HG02884 (cell line): Measurements from ENCODE around the gene AP4B1.
A peak's percentile ranks its signal among the peaks of the same experiment; 100 is the strongest.

ENCODE experiments used
- ATAC-seq: cut with Tn5 transposase; IDR thresholded peaks from one replicate; pipeline ENCODE4 v1.9.1; 2021; ENCODE audit warnings: mild to moderate bottlenecking, moderate library complexity; ENCODE audit not compliant: unreplicated experiment

Gene AP4B1

DNA sequence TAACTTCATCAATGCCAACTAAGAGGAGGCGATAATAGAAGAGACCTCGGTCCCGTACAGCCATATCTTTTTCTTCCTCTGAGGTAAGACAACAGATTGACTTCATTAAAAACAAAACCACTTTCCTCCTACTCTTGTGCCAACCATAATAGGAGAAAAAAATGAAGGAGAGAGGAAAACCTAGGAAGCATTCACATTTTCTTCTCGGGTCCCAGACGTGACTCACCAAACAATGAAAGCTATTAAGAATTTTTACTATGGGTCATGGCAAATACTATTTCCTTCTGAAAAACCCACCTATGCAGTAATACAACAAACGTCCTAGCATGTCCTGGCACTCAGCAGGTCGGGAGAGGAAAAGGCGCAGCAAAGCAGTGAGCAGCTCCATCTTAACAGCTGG is 8.6 kb downstream of the AP4B1 start:
- no peak for ATAC-seq

DNA sequence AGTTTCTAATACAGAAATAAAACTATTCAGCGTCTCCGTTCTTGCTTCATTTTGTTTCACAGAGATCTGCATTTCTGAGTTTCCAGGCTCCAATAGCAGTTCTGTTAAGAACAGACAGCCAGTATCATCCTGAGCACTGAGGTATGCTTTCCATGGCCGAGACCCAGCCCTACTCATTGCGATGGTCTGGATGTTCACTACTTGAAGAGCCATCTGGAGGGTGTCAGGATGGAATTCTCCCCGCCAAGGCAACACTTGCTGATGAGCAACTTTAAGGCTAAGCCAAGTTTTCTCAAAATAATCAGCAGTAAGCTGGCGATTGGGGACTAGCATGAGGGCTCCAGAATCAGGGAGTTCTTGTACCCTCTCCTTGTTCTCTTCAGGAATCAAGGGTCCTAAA is 9.5 kb downstream of the AP4B1 start:
- no peak for ATAC-seq

DNA sequence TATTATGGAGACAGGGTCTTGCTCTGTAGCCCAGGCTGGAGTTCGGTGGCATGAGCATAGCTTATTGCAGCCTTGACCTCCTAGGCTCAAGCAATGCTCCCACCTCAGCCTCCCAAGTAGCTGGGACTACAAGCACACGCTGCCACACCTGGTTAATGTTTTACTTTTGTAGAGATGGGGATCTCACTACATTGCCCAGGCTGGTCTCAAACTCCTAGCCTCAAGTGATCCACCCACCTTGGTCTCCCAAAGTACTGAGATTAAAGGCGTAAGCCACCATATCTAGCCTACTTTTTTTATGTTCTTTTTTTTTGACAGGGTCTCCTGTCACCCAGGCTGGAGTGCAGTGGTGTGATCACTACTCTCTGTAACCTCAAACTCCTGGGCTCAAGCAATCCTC is 11.3 kb downstream of the AP4B1 start:
- ATAC-seq = no peak

DNA sequence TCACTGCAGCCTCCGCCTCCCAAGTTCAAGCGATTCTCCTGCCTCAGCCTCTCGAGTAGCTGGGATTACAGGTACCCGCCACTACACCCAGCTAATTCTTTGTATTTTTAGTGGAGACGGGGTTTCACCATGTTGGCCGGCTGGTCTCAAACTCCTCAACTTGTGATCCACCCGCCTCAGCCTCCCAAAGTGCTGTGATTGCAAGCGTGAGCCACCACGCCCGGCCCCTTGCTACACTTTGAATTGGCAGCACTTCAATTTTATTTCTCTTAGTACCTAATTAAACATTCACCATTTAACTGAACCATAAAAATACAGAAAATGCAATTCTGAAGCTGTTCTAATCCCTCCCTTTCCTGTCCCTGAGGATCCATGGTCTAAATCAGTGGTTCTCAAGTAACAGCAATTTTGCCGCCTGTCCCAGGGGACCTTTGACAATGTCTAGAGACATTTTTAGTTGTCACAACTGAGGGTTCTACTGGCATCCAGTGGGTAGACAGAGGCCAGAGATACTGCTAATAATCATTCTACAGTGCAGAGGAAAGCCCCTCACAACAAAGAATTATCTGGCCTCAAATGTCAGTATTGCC is 12.9 kb downstream of the AP4B1 start:
- ATAC-seq = no peak

DNA sequence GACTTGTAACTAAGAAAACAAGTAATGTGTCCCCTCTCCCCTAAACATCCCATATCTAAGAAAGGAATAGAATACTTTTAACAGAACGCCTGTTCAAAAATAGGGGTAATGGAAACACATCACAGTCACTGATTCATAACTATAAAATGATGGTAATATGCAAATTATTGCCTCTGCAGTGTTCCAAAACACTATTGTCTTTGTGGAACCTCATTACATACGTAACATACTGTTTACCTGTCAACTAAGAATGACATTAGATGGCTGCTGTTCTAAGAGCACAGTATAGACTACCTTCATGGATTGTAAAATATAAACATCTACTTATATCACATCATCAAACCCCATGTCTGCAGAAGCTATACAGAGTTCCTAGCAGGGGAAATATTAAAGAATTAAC is 13.8 kb downstream of the AP4B1 start:
- ATAC-seq = no peak

DNA sequence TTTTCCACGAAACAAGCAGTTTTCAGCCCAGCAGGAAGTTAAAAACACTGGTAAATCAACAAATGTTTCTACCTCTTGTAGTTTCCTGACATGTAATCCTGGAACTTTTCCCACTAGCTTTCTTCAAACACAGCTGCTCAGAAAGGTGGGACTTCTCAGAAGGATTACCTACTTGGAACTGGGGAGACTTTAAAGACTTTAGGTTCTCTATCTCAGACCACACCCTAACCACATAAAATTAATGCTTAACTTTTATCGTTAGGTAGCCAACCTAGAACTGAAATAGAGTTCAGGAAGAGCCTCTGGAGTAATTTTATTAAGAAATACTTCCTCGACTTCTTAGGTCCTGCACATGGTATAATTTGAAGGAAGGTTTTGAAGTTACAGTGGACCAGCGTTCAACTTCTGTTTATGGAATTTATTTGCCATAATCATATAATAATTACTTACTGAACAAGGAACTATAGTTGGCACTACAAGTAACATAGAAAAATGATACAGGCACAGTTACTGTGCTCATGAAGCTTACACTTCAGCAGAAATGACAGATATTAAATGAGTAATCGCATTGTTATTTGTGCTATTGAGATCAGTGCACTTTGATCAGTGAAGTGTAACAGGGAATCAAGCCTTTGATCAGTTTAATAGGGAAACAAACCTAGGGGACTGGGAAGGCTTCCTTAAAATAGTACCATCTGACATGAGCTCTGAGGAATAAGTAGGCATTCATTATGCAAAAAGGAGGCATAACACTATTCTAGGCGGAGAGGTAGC is 17.0 kb downstream of the AP4B1 start, which contains the start of gene BCL2L15:
Gene BCL2L15 (minus strand): TSS at position 180 of the 774 bp plus-strand sequence. CDS start 206 bp downstream, outside the sequence.
- no peak for ATAC-seq

DNA sequence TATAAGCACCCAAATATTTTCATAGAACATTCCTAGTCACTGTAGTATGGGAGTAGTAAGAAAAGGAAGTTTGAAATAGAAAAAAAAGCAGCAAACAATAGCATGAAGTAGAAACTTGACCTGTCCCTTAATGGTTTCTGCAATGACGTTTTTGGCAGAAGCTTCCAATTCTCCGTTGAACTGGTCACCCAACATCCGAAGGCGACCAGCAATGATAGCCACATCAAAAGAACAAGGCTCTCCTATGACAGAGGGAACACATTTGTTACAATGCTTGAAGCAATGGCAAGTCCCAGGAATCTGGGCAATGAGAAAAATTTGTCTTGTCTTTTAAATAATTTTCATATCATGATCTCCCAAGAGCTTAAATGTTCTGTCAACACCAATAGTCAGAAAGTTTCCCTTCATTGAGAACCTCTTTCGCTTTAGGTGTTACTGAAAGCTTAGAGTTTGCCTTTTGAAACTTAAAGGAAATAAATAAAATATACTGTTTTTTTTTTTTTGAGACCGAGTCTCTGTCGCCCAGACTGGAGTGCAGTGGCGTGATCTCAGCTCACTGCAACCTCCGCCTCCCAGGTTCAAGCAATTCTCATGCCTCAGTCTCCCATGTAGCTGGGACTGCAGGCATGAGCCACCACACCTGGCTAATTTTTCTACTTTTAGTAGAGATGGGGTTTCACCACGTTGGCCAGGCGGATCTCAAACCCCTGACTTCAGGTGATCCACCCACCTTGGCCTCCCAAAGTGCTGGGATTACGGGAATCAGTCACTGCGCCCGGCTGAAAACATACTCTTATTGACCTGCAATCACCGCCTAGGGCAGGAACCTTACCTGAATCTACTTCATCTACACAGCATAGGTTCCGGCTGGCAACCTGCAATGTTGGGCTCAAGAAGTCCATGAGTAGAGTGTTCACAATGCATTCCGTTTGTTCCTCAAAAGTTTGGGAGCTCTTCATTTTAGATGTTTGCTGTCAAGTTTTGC is 17.9 kb downstream of the AP4B1 start:
- ATAC-seq = no peak

DNA sequence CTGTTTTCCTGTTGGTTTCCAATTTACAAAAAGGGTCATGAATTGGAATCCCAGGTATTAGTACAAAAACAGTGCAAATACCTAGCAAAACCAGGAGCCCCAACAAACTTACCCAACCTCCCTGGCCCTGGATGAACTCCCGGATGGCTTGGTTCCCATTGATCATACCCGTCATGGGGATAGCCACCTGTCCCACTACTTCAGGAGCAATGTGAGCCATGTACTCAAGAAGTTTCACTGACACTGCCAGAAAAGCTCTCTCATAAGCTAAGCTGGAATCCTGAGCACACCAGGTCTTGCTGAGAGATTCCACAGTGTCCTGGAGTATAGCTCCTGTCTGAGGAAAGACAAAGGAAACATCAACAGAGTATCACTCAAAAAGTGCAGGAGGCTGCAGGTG is 22.9 kb downstream of the AP4B1 start:
- no peak for ATAC-seq

DNA sequence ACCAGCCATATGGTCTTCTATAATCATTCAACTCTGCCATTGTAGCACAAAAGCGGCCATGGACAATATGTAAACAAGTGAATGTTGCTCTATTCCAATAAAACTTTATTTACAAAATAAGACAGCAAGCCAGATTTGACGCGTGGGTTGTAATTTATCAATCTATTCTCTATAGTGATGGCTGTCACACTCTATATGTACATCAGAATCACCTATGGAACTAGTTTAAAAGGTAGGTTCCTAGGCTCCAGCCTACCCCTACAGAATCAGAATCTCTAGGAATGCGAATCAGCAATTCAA is 24.9 kb downstream of the AP4B1 start:
- no peak for ATAC-seq

DNA sequence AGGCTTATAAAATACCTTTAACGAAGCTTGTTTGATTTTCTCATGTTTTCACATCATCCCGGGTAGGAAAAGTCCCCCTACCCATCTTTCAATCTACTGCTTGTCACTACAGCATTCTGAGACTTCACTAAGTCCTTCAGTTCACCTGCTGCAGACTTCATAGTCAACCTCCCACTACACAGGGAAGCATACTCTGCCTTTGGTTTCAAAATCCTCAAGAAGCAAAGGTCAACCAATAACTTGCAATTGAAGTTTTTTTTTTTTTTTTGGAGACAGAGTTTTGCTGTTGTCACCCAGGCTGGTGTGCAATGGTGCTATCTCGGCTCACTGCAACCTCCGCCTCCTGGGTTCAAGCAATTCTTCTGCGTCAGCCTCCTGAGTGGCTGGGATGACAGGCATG is 28.4 kb downstream of the AP4B1 start:
- no peak for ATAC-seq

DNA sequence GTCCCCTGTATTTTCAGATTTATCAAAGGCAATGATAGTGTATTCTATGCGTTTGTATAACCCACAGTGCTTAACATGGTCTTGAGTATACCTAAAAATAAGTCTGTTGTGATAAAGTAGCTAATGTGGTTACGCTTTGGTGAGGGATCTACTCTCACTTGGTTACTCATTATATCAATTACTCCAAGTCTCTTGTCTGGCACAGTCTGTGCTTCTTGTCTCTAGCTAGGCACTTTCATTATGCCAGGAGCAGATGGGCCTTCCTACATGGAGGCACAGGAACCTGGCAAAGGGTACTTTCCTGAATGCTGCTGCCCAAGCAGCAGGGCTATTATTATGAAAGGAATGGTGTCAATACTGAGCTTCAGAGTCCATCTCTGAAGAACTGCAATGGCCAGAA is 28.9 kb downstream of the AP4B1 start:
- ATAC-seq = no peak

DNA sequence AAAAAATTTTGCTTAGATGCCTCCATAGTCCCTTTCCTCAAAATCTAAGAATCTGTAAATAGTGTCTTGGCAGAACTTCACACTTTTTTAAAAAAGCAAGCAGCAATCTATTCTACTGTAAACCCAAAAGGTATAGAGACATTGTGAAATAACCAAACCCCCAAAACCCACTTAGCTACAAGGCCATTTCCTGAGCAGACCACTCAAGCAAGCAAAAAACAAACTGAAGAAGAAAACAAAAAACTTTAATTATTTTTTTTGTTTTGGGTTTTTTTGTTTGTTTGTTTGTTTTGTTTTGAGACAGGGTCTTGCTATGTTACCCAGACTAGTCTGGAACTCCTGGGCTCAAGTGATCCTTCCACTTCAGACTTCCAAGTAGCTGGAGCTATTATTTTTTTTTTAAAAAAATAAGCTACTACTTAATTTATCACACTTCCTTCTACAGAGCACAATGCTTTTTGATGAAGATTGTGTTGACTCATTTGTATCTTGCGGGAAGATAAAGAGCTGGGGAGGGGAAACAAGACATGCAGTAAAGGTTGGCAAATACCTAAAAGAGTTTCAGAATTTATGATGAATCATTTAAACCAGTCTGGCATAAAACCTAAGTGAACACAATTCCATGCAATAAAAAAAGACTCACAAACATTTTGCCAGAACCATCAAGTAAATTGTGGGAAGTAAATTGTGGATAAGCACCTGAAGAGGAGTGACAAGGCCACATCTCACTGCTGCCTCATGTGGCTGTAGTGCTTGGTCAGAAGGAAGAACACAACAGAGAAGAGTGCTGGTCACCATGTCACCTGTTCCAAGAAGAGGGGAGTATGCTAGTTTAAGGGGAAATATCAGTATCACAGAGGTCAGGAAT is 30.4 kb downstream of the AP4B1 start:
- no peak for ATAC-seq

DNA sequence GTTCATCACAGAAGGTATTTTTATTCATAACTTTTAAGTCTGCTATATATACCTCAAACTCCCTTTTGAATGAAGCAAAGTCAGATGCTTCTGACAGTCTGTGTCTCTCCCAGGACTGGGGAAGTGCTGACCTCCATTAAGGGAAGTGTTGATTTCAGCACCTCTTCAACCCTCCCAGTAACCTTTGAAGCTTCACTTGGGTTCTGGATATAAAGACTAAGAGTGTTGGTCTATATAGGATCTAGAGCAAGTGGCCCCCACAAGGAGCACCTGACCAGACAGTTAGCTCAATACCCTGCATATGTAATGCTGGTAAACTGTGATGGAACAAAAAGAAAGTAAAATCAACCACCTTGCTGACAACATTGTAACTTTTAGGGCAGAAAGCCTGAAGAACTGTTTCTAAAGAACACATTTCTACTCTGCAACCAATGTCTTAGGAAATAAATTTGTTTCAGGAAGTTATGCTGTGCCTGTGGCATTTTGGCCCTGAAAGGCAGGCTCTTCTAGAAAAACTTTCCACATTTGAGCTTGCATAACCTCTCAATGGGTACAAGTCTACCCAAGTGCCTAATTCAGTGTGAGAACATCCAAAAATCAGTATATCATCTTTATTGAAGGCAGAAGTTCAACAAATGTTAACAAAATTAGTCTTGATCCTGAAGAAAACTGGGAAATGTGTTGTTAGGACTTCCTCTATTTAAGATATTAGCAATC is 32.2 kb downstream of the AP4B1 start:
- ATAC-seq = no peak

DNA sequence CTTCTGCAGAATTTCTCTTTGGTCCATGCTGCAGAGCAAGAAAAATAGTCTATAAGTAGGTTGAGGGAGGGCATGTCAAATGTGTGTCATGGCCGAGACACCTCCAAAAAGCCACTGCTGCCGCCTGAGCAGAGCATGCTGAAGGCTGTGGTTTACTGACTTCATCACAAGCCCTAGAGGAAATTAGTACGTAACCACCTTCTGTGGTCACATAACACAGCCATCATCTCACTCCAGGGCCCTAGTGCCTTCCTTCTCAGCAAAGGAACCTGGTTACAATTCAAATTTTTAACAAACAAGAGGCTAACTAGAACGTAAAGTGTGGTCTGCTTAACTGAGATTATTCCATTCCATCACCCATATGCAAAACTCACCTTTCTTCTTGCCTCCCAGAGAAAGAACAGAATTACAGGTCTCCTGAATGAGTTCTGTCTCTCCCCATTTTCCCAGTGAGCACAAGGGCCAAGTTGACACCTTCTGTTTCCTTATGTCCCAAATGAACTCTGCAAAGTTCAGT is 32.9 kb downstream of the AP4B1 start, which contains the start of gene PTPN22:
Gene PTPN22 (minus strand): TSS at position 116 of the 517 bp plus-strand sequence.
- ATAC-seq = peak; percentile 95

DNA sequence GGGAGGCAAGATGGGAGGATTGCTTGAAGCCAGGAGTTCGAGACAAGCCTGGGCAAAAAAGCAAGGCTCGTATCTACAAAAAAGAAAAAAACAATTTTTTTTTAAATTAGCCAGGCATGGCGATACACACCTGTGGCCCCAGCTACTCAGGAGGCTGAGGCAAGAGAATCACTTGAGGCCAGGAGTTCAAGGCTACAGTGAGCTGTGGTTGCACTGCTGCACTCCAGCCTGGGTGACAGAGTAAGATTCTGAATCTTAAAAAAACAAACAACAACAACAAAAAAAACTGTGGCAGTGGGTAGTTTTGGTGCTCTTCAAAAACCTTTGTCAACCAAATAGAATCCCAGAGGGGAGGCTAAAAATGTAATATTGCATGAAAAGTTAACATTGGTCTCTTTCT is 33.8 kb downstream of the AP4B1 start:
- ATAC-seq = no peak

DNA sequence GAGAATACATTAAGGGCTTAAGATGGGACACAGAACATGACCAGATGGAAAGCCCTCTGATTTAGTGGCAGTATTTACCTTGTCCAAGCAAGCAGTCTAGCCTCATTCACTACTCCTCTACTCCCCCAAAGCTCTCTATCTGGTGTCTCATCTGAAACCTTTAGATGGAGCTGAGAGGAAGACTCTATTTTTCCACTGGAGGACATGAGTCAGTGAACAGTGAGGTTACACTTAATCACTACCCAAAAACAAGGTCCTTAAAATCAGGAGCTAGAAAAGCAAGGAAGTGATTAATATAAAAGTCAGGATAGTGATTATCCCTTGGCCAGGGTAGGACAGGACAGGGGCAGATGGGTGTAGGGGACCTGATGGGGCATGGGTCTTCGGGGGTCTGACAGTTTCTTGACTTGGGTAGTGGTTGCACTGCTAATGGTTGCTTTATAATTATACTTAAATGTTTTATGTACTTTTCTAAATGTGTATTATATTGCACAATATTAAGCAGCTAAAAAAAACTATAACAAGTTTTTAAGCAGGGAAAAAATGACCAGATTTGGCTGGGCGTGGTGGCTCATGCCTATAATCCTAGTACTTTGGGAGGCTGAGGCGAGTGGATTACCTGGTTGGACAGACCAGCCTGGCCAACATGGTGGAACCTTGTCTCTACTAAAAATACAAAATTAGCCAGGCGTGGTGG is 36.1 kb downstream of the AP4B1 start:
- no peak for ATAC-seq

DNA sequence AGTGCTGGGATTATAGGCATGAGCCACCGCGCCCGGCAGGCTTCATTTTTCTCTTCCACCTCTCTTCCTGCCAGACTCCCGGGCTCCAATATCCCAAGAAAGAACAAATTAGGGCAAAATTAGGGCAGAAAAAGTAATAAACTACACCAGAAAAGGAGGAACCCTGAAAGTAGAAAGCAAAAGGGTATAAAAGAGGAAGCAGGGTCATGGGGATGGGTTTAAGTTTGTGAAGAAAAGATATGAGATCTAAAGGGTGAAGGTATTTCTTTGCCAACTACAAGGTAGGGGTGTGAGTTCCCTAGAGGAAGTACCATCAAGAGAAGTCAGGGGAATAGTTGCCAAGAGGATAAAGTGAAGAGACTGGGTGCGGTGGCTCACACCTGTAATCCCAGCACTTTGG is 43.0 kb downstream of the AP4B1 start:
- ATAC-seq = no peak

DNA sequence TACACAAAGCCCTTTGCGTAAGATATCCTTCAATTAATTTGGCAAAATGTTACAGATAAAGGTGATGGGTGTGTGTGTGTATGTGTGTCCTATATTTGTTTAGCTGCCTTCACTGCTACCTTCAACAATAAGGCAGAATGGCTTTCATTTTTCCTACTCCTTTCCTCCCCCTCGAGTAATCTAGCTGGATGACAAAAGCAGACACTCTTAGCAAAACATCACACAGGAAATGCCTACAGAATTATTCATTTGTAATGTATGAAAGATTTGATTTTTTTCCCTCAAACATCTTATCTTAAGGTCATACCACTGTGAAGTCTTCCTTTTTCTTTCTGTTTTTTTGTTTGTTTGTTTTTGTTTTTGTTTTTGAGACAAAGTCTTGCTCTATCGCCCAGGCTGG is 43.7 kb downstream of the AP4B1 start:
- ATAC-seq = no peak

DNA sequence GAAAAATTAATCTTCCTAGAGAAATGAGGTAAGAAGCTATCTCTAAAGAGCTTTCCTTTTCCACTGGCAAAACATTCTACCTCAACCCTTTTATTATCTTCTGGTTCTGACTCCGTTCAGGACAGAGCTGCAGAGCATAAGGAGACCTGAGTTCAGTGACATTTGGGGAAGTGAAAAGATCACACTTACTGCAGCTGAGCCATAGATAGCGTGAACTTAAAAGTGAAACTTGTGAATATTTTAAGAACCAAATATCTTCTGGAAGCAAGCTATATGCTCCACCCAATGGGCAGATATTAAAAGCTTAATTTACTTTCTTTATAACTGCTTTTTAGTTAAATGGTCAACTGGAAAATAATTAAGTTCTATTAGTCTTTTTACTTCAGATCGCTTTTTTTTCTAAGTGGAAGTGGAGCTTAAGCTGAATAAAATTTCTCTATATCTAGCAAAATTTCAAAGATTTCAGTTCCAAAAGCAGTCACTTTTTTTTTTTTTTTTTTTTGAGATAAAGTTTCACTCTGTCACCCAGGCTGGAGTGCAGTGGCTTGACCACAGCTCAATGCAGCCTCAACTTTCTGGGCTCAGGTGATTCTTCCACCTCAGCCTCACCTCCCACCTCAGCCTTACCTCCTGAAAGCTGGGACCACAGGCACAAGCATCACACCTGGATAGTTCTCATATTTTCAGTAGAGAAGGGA is 45.0 kb downstream of the AP4B1 start:
- ATAC-seq = peak; percentile 89
